Right lobe of liver (tissue), 6 donors: Measurements from ENCODE around the gene ALDH4A1. TPM values are rescaled to one million over a fixed set of nuclear protein-coding genes. Genes with fewer than 3 reads are reported as not detected.

Source experiments
- ATAC-seq, 4 donors: fragments of 200-7000 bp; cut with Tn5 transposase; one replicate each; pipeline ENCODE4 v1.9.1; 2020; ENCODE audit warnings: mild to moderate bottlenecking in 4 of 4, moderate library complexity in 4 of 4
- DNase-seq, 3 donors: peaks; one replicate each; pipeline ENCODE4 v3.0.0-alpha.2; 2020
- H3K27ac ChIP-seq, 3 donors: fragments of 200-600 bp; one replicate each; pipeline ENCODE4 v1.8.0; 2022
- H3K27me3 ChIP-seq, 2 donors: fragments of 200-600 bp; one replicate each; pipeline ENCODE4 v1.8.0; 2022
- H3K36me3 ChIP-seq, 4 donors: fragments of 200-600 bp; sonication (generic) in 1 of 4; one replicate each; pipeline versions ENCODE4 v1.5.1 to v1.8.0; 2017 to 2022; ENCODE audit warnings: control low read depth in 1 of 4
- H3K4me1 ChIP-seq, 4 donors: fragments of 200-600 bp; sonication (generic) in 1 of 4; one replicate each; pipeline versions ENCODE4 v1.5.1 to v1.8.0; 2017 to 2022; ENCODE audit warnings: control low read depth in 1 of 4
- H3K4me3 ChIP-seq, 3 donors: fragments of 200-600 bp; one replicate each; pipeline ENCODE4 v1.8.0; 2022
- H3K9me3 ChIP-seq, 4 donors: fragments of 200-600 bp; sonication (generic) in 1 of 4; one replicate each; pipeline versions ENCODE4 v1.5.1 to v1.8.0; 2017 to 2022; ENCODE audit warnings: control low read depth in 1 of 4
- CTCF ChIP-seq, 4 donors: fragments of 200-600 bp in 3 of 4; fragments of 450-650 bp in 1 of 4; IDR thresholded peaks; one replicate each; pipeline versions ENCODE4 v1.5.1 to v1.8.0; 2016 to 2022; ENCODE audit warnings: antibody characterized with exemption in 4 of 4, mild to moderate bottlenecking in 2 of 4
- POLR2A ChIP-seq: fragments of 450-650 bp; IDR thresholded peaks from one replicate; pipeline ENCODE4 v1.6.1; 2017; ENCODE audit warnings: antibody characterized with exemption, mild to moderate bottlenecking
- WGBS: methylation state at CpG from one replicate; pipeline ENCODE4 v1.1.6; 2018; ENCODE audit warnings: low coverage, low lambda C conversion rate; ENCODE audit not compliant: insufficient coverage; ENCODE audit errors: missing lambda C conversion rate; 5-methylcytosine and 5-hydroxymethylcytosine counted together
- intact Hi-C, 2 donors: fragments of 100-400 bp; cut with DNase I; formaldehyde crosslinking; loops; one replicate each; pipeline versions ENCODE4 v1.11.2 to v1.14.1; 2022
- total RNA-seq, 6 experiments: library from RNA; depleted of rRNA in 2 of 6; stranded (reverse); fragments of >200 nt in 2 of 6; fragmentation: NEBNext Ultra II Directional in 3 of 6; extraction: Animal tissue kit (Norgen Biotek cat#: 25700) in 3 of 6; gene quantifications; one replicate each; pipeline versions ENCODE4 v1.1.0 to v1.2.4, GENCODE V29; 2016 to 2023
- donor health status: DM: no; HTN: yes; CAD: no.
- donor health status: DM: no; HTN: no; CAD: no.
- donor health status: DM: no; HTN: no; CAD: no.
- donor health status: DM: no; HTN: yes; CAD: no.
- donor health status: DM: no; HTN: yes; CAD: no.

Gene ALDH4A1
- total RNA-seq, 6 experiments from 2014 or later, result 218 to 364 (median 265) TPM

DNA sequence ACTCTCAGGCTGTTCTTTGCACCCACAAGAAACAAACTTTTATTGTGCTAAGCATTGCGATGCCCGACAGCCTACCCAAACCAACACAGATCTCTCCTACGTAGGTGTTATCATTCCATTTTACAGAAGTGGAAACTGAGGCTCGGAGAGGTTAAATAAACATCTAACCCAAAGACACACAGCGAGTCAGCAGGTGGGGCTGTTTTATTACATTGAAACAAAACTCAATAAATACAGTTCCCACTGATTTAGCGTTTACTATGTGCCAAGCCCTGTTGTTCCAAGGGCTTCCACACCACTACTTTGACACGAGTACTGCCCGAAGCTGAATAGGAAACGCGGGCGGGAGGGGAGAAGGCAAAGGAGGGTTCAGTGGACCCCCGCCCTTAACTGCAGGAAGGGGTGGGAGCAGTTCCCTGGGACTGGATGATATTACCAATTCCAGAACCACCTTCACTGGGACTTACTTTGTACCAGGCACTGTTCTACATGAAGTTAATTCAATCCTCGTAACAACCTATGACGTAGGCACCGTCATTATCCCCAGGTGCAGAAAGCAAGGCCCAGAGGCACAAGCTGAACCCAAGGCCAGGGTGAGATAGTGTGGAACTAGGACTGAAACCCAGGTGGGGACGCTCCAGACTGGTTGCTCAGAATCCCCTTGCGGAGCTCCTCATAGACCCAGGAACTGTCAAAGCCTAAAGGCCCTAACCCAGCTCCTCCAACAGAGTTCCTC lies 19.3 kb upstream of the ALDH4A1 start:
- Histone ChIP-seq H3K9me3 (no peaks in the 10 kb centered on the region), H3K4me1 (peaks cover 2 to 16% (median 10%) of the 10 kb centered on the region in 4 donors), H3K36me3 (peaks cover 0 to 3% (median 1%) of the 10 kb centered on the region in 4 donors), H3K27me3 (no peaks in the 10 kb centered on the region), H3K4me3 (no peak overlapping the region), H3K27ac (peak overlapping the region; percentile 53 to 80 (median 61))
- intact Hi-C loops, result no loop called here
- DNase-seq (no peak), ATAC-seq (no peak)
- WGBS, result 57% methylated on average over 13 of the region's 17 CpGs
- no peak for TF ChIP-seq POLR2A
- TF ChIP-seq CTCF (IDR thresholded peaks at IDR 0.05), result peak; percentile 7 to 20 (median 16)

- no CpG with 5 or more reads among the region's 7 CpGs for WGBS
- peaks cover 2 to 16% (median 10%) of the 10 kb centered on the region in 4 donors for H3K4me1 ChIP-seq
- DNase-seq, result no peak
- no peak overlapping the region for H3K4me3 ChIP-seq
- H3K9me3 ChIP-seq, result no peaks in the 10 kb centered on the region
- H3K27me3 ChIP-seq, result no peaks in the 10 kb centered on the region
- intact Hi-C loops, result no loop called here
- TF ChIP-seq CTCF (IDR thresholded peaks at IDR 0.05), result no peak
- no peak for TF ChIP-seq POLR2A
- no peak for ATAC-seq
- H3K36me3 ChIP-seq, result peaks cover 0 to 6% (median 1%) of the 10 kb centered on the region in 4 donors
- H3K27ac ChIP-seq, result no peak overlapping the region
These were observed 18.6 kb upstream of the ALDH4A1 start for GRCh38 chr1:18920931-18921330.

DNA sequence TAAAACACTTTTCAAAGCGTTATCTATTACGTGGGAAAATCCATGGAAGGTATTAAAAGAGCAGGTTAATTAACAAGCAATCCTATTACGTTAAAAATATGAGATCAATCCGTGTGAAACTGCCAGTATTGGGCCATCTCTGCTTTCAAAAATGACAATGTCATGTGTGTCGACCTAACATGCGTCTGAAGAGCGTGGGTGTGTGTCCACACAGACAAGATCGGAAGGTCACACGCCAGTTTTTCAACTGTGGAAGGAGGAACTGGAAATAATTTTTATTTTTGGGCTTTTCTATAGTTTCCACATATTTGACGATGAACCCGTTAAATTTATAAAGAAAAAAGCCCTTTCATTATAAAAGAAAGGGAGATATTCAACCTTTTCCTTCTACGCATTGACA lies 17.6 kb upstream of the ALDH4A1 start:
- intact Hi-C loops, result loop anchor here in 1 of 2 donors (10.0 kb wide), 1 partner anchor 175 kb away; no protein-coding TSS in a partner anchor
- H3K4me3 ChIP-seq, result no peak overlapping the region
- H3K27ac ChIP-seq, result no peak overlapping the region
- ATAC-seq (no peak), DNase-seq (no peak)
- WGBS, result 67% methylated on average over 10 of the region's 12 CpGs
- H3K4me1 ChIP-seq, result peaks cover 2 to 16% (median 10%) of the 10 kb centered on the region in 4 donors
- H3K36me3 ChIP-seq, result peaks cover 0 to 6% (median 1%) of the 10 kb centered on the region in 4 donors
- no peaks in the 10 kb centered on the region for H3K27me3 ChIP-seq
- no peaks in the 10 kb centered on the region for H3K9me3 ChIP-seq
- no peak for TF ChIP-seq CTCF (IDR thresholded peaks at IDR 0.05)
- TF ChIP-seq POLR2A, result no peak

DNA sequence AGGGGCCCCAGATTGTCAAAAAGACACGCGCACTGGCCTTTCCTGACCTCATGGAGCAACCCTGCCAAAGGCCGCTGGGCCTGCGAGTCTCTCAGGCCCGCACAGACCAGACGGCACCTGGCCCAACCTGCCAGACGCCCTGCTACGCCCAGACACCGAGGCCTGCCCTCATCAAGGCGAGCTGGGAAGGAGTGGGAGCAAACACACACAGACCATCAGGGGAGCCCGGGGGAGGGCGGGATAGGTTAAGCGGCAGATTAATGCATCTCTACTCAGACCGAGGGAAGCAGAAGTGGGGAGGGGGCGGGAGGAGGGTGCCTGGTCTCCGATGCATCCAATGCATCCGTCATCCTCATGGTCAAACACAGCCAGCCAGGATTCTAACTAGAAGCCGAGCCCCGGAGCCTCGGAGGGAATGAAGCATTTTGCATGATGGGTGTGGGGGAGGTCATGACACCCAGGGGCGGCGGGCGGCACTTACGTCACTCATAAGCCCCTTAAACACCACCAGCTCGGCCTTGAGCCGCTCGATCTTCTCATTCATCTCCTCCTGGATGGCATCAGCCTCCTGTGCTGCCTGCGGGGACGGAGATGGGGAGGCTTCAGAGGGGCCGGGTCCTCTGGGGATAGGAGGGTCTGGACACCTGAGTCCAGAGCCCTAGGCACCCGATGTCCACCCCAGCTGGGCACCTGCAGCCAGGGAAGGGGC lies 17.0 kb upstream of the ALDH4A1 start:
- DNase-seq (no peak), ATAC-seq (no peak)
- TF ChIP-seq CTCF (IDR thresholded peaks at IDR 0.05), result no peak
- no peak for TF ChIP-seq POLR2A
- Histone ChIP-seq H3K36me3 (peaks cover 0 to 6% (median 1%) of the 10 kb centered on the region in 4 donors), H3K4me1 (peaks cover 2 to 16% (median 10%) of the 10 kb centered on the region in 4 donors), H3K4me3 (no peak overlapping the region), H3K27me3 (no peaks in the 10 kb centered on the region), H3K27ac (no peak overlapping the region), H3K9me3 (no peaks in the 10 kb centered on the region)
- intact Hi-C loops, result loop anchor here in 1 of 2 donors (10.0 kb wide), 1 partner anchor 175 kb away; no protein-coding TSS in a partner anchor
- 71% methylated on average over 7 of the region's 31 CpGs for WGBS
